Middle frontal gyrus (tissue), 1 donor: ENCODE results near the gene KRT85.

ENCODE experiments used
- DNase-seq: peaks from one replicate; pipeline ENCODE4 v3.0.0-alpha.2; 2015; ENCODE audit warnings: low spot score; ENCODE audit errors: extremely low spot score

Gene KRT85

DNA sequence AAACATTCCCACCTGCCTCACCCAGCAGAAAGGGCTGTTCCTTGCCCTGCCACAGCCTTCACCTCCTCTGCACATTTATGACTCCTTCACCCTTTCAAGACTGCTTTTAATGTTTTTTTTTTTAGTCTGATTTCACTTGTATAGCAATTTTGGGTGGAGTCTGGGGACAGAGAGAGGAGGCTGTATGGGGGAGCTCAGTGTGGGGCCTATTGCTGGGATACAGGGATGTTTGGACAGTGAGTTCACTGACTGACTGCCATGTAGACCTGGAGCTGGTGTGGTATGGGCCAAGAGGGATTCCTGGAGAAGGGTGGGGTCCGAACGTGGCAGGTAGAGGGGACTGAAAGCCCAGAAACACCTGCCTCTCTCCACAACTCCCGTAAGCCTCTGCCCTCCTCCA is 1.9 kb upstream of the KRT85 start:
- no peak for DNase-seq

DNA sequence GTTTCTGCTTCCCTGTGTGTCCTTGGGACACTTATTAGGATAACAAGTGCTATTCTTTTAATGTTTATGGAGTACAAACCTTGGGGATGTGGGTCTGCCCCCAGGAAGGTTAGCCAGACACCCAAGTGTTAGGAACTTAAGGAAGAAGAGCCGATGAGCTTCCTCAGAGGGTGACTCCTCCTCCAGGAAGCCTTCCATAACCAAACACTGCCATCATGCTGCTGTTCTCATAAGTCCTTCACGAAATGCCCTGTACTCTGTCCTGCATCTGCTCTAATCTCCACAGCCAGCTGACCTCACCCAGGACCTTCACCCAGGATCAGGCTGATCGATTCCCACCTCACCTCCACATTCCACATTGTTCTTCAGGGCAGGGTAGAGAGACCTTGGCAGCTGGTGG is 1.2 kb upstream of the KRT85 start:
- no peak for DNase-seq

DNA sequence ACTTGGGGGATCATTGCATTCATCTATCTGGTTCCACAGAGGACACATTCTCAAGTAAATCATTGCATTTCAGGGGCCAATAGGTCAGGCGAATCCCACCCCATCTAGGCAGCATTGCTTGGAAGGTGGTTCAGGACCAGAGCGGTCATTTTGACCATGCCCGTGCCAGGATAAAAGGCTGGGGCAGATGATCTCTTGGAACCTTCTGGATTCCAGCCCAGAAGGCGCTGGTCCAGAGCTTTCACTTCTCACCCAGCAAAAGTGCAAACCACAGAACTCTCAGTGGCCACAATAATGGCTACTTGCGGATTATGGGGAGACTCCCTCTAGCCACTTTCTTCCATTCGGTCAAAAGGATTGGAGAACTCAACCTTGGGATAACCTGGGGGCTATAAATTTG is 595 bp upstream of the KRT85 start:
- DNase-seq, result no peak

DNA sequence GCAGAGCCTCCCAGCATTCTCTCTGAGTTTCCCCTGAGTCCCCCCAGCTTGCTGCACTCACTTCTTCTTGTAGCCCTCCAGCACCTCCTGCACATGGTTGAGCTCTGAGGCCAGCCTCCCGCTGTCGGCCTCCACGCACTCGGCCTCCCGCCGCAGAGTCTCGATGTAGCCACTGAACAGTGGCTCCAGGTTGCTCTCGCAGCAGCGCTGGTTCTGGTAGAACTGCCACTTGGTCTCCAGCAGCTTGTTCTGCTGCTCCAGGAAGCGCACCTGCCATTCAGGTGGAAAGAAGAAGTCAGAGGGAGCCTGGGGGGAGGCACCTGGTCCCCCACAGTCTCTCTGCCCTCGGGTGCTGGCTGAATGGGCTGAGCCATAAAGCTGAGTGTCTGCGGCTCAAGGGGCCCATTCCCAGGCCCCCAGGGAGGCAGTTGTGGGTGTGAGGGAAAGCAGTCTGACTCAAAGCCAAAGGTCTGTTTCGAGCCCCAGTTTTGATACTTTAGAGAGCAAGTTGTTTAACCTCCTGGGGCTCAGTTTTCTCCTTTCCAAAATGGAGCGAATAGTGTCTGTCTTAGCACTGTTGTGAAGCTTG is 2.3 kb downstream of the KRT85 start:
- no peak for DNase-seq

DNA sequence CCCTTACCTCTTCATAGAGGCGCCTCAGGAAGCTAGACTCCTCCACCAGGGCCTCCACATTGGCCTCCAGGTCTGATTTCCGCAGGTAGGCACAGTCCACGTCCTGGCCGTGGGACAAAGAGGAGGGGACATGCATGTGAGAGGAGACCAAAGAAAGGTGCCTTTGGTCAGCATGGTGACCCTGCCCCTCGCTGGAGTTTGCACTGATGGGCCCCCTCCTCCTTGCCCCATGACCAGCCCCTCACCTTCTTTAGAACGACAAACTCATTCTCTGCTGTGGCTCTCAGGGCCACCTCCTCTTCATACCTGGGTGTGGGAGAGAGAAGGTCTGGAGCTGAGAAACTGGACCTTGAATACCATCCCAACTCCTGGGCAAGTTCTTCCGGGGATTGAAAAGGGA is 3.2 kb downstream of the KRT85 start:
- DNase-seq, result no peak

DNA sequence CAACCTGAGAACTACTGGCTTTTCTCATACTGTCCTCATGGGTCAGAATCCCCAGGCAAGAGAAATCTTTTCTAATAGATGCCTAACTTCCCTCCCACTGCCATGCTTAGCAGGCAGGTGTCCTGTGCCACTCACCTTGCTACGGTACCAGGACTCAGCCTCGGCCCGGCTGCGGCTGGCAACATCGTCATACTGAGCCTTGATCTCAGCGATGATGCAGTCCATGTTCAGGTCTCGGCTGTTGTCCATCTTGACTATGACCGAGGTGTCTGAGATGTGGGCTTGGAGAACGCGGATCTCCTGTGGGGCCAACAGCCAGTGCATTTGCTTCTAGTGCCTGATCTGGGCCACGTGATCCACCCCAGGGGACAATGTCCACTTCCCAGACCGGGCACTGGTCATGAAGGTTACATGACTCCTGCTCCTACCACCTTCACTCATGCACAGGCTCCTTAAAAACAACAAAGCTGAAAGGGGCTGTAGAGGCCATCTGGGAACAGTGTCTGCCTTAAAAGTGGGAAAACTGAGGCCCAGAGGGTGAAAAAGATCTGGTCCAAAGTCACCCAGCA is 4.1 kb downstream of the KRT85 start:
- no peak for DNase-seq

DNA sequence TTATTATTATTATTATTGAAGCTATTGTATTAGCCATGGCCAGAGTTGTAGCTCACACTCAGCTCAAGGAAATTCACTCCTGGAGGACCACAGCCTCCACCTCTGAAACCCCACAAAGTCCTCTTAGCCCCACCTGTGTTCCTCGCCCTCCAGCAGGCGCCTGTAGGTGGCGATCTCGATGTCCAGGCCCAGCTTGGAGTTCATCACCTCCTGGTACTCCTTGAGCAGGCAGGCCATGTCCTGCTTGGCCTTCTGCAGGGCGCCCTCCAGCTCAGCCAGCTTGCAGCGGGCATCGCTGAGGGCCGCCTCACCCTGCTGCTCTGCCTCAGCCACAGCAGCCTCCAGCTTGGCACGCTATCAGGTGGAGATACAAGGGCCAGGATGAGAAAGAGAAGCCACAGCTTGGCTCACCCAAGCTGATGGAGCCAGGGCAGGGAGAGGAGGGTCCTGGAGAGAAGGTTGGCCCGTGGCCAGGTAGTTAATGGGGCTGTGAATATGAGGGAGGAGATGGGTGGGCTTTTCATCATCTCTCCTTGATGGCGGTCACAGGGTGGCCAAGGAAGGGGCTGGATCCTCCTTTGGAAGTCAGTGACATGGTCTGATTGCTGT is 5.1 kb downstream of the KRT85 start:
- DNase-seq, result no peak

DNA sequence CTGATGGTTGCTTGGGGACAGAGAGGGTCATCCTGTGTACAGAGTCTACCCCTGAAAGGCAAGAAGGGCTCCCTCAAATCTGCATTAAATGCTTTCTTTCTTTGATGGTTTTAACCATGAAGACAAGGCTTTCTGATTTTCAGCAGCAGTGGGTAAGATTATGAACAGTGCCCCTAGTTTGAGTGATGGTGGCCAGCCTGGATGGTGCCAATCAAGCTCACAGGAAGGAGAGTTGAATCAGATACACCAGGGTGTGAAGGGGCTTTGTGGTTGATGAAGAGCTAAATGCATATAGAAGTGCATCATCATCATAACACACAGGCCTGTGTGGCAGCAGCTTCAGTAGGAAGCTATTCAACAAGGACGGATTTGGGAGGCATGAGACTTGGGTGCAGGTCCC is 5.7 kb downstream of the KRT85 start:
- no peak for DNase-seq

DNA sequence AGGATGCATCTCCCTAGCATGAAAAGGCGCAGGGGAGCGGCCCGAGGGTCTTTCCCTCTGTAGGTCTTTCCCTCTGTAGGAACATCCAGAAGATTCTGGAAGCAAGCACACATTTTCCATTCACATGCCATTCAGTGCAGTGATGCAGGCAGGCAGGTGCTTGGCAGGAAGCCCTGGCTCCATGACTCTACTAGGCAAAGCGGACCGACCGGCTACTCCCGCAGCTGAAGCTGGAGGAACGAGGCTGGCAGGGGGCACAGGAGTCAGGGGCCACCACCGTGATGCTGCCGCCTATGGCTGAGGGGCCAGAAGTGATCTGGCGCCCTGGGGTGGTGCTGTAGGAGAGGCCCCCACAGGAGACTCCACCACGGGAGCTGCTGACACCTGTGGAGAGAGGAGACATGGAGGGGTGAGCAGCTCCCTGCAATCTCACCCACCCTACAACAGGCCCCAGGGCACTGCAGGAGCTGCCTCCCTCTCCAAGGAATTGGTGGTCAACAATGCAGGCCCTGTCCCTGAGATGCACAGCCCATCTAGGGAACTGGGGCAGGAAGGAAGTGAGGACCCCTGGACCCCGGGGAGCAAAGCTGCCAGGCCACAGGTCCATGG is 6.5 kb downstream of the KRT85 start:
- no peak for DNase-seq

DNA sequence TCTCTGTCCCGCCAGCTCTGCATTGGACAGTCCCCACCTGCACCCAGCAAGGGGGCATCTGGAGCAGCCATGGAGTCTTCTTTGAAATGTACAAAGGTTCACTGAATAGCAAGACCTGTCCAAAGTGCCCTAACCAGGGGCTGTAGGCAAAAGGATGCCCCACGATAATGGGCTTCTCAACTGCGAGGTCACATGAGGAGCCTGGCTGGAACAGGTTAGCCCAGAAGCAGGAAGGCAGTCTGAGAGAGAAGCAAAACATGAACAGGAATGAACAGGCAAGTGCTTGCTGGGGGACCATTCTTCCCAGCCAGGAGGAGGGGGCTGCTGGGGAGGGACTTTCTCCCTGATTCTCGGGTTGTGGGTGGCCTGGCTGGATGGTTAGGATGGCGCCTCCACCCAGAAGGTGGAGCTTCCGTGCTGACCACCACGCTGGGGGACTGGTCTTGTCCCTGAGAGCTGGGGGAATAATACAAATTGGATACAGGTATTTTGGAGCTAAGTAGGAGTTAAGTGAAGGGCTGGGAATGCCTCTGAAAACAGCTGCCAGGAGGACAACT is 7.1 kb downstream of the KRT85 start:
- no peak for DNase-seq

DNA sequence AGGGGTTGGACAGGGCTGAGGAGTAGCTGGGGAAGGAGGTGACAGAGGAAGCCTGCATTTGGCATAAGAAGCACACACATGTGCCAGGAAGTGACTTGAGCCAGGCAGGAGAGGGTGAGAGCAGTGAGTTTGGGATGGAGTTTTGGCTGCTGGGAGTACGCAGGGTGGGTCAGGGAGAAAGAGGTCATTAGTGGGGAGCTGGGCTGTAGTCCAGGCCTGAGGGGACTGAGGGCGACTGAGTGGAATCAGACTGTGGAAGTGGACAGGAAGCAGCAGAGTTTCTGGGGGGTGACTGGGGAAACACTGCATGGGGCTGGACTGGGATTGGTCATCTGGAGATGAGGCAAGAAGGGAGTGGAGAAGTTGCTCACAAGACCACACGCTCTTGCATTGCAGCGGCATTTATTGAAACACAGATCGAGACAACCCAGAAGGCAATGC is 7.6 kb downstream of the KRT85 start:
- no peak for DNase-seq

DNA sequence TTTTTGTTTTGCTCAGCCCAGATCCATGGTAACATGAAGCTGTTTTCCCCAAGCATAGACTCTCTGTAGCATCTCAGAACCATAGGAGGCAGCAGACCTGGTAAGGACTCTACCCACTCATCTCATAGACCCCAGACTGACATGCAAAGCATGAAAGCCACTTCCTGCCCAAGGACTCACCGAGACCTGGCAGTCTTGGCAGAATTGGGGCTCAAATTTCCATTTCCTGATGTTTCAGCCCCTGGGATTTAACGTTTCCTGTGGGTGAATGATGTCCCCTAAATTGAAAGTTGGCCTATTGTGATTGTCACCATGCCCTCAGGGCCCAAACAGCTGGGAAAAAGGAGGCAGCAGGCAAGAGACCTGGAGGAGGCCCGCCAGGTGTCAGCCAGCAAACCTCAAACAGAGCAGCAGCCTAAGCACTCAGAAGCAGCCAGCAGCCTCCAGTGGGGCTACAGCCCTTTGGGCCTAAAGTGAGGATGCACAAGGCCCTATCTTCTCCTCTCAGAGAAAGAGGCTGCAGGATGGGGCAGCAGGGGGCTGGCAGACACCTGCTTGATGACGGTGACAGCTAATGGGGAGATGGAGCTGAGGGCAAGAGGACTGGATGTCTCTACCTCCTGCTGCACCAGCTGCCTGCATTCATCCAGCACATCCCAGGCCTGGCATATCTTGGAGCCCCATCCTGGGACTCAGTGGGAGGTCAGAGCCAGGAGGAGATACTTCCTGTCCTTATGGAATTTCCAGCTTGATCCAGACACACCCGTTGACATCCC is 8.5 kb downstream of the KRT85 start:
- DNase-seq, result no peak

DNA sequence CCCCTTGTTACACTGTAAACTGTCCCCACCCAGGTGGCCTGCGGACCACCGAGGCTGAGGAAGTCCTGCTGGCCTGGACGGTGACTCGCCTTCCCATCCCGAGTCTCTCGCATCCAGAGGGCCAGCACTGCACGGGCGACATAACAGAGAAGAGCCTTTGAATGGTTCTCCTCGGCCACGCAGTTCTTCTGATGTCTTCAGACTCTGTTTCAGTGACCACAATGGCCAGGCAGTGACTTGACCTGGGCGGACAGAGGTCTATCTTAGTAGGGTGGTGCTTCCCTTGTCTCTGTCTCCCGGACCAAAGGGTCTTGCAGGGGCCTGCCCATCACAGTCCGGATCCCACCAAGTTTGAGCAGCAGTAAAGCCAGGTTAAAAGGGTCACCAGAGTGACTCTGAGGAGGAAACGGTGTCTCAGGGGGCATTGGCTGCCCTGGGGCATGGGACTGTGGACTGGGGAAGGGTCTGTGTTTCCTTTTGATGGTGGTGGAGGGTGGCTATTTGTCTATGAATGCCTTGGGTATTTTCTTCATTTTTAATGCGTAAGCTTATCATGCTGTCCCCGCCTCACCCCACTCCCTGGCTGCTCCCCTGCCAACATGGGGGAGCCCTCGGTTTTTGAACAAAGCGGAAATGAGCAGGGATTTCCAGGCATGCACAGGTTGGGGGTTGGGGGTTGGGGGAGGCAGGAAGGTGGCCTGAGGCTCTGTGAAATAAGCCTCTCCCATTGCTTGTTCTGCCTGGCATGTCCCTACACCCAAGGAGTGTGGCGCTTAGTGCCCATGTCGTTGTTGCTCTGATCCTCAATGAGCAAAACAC is 10.3 kb downstream of the KRT85 start:
- no peak for DNase-seq

DNA sequence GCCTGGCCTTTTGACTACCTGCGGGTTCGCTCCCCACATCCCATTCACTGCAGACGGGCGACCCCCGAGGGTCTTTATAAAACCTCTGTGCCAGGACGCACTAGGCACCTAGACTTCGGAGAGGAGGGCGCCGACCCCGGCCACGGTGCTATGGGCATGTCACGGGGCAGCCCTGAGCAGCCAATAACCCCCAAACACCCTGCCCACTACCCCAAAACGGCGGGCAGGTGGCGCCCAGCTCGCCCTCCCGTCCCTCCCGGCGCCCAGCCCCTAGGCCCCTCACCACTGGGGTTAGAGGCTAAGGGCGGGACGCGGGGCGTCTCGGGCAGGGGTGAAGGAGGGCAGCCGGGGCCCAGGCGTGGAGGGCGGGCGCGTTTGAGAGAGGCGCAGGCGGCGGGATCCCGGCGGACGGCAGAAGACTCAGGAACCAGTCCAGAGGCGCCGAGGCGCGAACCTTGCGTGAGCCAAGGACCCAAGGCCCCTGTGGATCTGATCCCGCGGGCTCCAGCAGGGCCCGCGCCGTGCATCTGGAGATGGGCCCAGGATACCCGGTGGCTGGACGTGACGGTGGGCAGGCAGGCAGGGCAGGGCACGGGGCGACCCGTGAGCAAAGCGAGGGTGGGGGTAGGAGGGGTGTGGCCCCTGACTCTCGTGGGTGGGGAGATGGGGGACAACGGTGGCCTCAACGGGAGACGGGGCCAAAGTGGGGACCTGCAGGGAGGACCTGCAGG is 11.1 kb downstream of the KRT85 start:
- no peak for DNase-seq

DNA sequence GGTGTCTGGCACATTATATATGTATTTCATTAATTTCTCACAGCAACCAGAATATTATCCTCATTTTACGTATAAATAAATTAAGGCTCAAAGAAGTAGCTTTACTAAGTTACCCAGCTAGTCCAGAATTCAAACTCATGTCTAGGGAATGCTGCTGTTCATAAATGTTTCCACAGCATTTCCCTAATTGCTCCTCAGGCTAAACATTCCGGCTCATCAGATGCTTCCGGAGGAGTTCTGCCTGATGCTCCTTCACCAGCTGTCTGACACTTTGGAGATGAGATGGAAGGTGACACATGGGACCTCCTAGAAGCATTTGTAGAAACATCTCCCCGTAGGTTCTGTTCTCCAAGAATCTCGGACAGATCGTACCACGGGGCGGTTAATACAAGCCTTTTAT is 12.1 kb downstream of the KRT85 start:
- DNase-seq, result no peak

DNA sequence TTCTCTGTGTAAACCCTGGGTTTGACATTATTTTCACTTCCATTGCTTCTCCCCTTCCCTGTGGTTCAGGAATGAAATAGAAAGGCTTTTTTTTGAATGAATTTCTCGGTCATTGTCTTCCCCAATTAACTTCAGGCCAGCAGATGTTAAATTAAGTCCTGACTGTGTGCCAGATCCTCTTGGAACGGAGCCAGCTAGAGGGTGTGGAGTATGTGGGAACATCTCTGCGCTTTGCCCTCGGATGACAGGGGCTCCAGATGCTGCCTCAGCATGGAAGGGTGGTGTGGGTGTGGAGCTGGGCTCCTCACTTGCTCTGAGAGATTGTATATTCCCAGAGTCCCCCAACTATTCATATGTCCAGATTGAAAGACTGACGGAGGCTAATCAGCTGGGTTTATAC is 13.1 kb downstream of the KRT85 start:
- DNase-seq, result no peak

DNA sequence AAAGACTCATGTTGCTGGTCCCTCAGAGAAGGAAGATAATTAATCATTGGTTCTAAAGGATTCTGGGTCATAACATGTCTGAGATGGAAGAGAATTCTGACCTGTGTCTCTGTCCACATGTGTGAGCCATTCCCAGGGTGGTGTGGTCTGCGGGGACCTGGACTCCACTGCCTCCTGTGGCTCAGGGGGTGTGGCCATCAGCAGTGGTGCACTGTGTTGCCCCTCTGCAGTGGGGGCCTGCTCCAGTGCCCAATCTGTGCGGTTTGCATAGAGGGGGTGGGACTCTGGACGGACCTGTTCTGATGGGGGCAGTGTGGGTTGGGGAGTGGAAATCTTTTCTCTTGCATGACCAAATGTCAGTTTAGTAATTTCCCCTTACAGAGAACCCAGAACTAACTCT is 13.5 kb downstream of the KRT85 start:
- DNase-seq, result no peak

DNA sequence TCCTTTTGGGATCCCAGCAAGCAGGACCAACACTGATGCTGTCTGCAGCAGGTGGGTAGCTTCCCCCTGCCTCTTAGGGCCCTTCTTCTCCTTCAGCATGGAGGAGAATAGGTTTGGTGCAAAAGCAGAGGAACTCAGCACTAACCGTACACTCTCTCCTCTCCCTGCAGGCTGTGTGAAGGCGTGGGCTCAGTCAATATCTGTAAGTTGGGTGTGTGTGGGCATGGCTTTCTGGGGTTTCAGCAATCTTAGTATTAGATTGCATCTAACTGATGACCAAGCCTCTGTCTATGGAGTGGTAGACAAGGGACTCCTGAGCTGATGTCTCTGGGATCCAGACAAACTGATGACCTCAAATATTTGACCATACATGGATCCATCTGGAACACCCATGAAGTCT is 14.3 kb downstream of the KRT85 start:
- no peak for DNase-seq

DNA sequence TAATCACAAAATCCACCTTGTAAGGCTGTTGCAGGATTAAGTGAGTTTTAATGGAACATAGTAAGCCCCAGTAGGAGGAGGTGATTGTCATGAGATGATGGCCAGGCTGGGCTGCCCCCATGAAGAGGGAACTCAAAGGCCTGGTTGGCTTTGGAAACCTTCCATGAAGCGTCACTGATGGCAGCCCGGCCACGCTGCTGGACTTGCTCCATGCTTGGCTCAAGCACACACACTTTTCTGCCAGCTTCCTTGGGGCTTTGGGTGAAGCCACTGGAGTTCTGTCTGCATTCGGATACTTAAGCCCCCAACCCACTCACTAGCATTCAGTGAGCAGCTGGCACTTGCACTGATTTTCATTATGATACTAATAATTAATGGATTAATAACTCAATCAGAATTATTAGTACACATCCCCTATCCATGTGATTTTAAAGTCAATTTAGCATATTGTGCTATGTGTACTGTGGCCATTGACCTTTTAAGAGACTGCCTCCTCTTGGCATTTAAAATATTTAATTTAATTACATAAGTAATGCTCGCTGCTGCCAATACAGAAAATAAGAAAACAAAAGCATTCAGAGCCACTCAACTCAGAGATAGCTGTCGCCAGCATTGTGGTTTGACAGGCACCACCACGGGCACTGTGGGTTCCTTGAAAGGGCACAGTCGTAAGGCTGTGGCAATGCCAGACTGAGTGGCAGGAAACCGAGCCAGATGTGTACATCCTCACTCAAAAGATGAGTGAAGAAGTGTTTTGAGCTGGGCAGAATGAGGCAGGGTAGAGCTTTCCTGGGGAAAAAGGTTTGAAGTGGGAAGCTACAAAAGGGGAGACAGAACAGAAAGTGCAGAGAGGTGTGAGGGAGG is 15.9 kb downstream of the KRT85 start:
- DNase-seq, result no peak
